Left ventricle myocardium inferior (tissue), 1 donor: ENCODE results near the gene XKR7. TPM values are rescaled to one million over a fixed set of nuclear protein-coding genes. Genes with fewer than 3 reads are reported as not detected.
A peak's percentile ranks its signal among the peaks of the same experiment; 100 is the strongest.

Source experiments
- DNase-seq: peaks from one replicate; pipeline ENCODE4 v3.0.0-alpha.2; 2020
- H3K27ac ChIP-seq: fragments of 200-600 bp; replicated peaks from 2 replicates; pipeline ENCODE4 v1.8.0; 2021
- H3K27me3 ChIP-seq: fragments of 200-600 bp; 2 replicates; pipeline ENCODE4 v1.8.0; 2021; ENCODE audit warnings: low read depth
- H3K36me3 ChIP-seq: fragments of 200-600 bp; 2 replicates; pipeline ENCODE4 v1.8.0; 2021
- H3K4me1 ChIP-seq: fragments of 200-600 bp; 2 replicates; pipeline ENCODE4 v1.8.0; 2021
- H3K4me3 ChIP-seq: fragments of 200-600 bp; 2 replicates; pipeline ENCODE4 v1.8.0; 2021; ENCODE audit warnings: mild to moderate bottlenecking, moderate library complexity
- H3K9me3 ChIP-seq: fragments of 200-600 bp; replicated peaks from 2 replicates; pipeline ENCODE4 v1.8.0; 2021
- CTCF ChIP-seq: fragments of 200-600 bp; IDR thresholded peaks from 2 replicates; pipeline ENCODE4 v1.8.0; 2021; ENCODE audit warnings: antibody characterized with exemption, mild to moderate bottlenecking, borderline replicate concordance
- intact Hi-C: fragments of 100-400 bp; cut with micrococcal nuclease; formaldehyde crosslinking; loops from one replicate; pipeline ENCODE4 v1.11.0; 2022
- total RNA-seq: library from RNA; stranded (reverse); fragmentation: NEBNext Ultra II Directional; extraction: Animal tissue kit (Norgen Biotek cat#: 25700); gene quantifications from one replicate; pipeline ENCODE4 v1.2.1, GENCODE V29; 2021
- donor health status: DM: no; HTN: yes; CAD: no; lungs with severe emphysema.

The XKR7 gene
- total RNA-seq, 1 donor from 2014 or later: not detected

DNA sequence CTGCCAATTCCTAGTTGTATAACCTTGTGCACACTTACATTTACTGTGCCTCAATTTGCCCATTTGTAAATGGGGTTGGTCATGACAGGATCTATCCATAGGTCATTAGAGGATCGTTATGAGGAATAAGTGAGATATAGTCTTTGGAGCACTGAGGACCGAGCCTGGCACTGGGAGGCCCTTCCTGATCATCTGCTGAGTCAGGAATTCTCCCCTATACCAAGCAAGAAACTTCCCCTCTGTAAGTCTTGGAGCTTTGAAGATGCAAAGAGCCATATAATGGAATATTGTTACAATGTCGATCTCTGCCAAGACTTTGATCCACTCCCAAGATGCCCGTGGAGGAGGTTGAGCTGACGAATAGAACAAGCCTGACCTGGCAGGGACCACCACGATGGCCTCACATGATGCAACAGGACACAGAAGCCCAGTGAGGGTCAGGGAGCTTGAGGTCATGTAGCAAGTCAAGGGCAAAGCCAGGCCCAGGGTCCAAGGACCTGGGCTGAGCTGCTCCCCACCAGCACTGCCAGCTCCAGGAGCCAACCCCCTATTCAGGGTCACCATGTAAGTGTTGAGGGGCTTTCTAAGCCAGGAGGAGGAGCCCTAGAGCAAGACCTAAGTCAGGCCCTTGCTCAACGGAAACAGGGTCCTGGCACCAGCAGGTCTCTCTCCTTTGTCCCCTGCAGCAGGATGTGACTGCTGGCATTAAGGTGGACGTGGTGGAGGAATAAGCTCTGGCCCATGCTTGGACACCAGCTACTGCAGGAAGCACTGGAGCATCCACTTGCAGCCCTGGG is 32.8 kb upstream of the XKR7 start:
- H3K27me3 ChIP-seq: no peaks in the 10 kb centered on the region
- no peaks in the 10 kb centered on the region for H3K36me3 ChIP-seq
- no peak overlapping the region for H3K27ac ChIP-seq
- intact Hi-C loops: no loop called here
- H3K4me1 ChIP-seq: no peaks in the 10 kb centered on the region
- no peak for DNase-seq
- no peak overlapping the region for H3K4me3 ChIP-seq
- no peak for TF ChIP-seq CTCF
- H3K9me3 ChIP-seq: no peaks in the 10 kb centered on the region

- Histone ChIP-seq H3K4me3 (no peak overlapping the region), H3K27ac (no peak overlapping the region), H3K27me3 (no peaks in the 10 kb centered on the region), H3K4me1 (no peaks in the 10 kb centered on the region), H3K36me3 (no peaks in the 10 kb centered on the region), H3K9me3 (no peaks in the 10 kb centered on the region)
- intact Hi-C loops: no loop called here
- TF ChIP-seq CTCF: no peak
- DNase-seq: no peak
These were observed 31.5 kb upstream of the XKR7 start for GRCh38 chr20:31936420-31936819.

DNA sequence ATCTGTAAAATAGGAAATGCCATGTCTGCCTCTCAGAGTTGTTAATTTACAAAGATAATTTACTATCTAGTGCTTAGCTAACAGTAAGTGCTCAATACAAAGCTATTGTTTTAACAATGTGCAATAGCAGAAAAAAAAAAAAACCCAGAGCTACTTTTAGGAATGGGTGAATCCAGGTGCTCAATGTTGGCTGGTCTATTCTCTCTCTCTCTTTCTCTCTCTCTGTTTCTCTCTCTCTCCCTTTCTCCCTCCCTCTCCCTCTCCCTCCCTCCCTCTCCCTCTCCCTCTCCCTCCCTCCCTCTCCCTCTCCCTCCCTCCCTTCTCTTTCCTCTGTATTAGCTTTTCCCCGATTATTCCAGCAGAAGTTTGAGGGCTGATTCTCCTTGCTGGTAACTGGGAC is 30.1 kb upstream of the XKR7 start:
- Histone ChIP-seq H3K27ac (no peak overlapping the region), H3K9me3 (no peaks in the 10 kb centered on the region), H3K36me3 (no peaks in the 10 kb centered on the region), H3K4me1 (peaks cover 6% of the 10 kb centered on the region), H3K4me3 (no peak overlapping the region), H3K27me3 (no peaks in the 10 kb centered on the region)
- DNase-seq: no peak
- intact Hi-C loops: no loop called here
- TF ChIP-seq CTCF: no peak

DNA sequence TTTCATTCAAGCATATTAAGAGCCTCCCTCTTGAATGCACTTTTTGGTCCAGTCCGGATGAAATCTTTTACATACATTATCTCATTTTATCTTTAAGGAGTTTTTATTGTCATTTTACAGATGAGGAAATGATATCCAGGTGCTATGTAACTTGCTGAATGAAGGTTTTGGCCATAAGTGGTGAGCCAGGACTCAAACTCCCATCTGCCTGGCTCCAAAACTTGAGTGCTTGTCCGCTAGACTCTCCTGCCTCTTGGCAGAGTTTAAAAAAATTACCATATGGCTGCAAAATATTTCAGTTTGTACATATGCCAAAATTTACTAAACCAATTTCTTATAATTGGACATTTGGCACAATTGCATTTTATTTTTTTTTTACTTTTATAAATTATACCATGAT is 28.3 kb upstream of the XKR7 start:
- Histone ChIP-seq H3K36me3 (peaks cover 4% of the 10 kb centered on the region), H3K9me3 (no peaks in the 10 kb centered on the region), H3K4me3 (no peak overlapping the region), H3K27ac (no peak overlapping the region), H3K27me3 (no peaks in the 10 kb centered on the region), H3K4me1 (peaks cover 18% of the 10 kb centered on the region)
- no peak for TF ChIP-seq CTCF
- intact Hi-C loops: no loop called here
- no peak for DNase-seq

DNA sequence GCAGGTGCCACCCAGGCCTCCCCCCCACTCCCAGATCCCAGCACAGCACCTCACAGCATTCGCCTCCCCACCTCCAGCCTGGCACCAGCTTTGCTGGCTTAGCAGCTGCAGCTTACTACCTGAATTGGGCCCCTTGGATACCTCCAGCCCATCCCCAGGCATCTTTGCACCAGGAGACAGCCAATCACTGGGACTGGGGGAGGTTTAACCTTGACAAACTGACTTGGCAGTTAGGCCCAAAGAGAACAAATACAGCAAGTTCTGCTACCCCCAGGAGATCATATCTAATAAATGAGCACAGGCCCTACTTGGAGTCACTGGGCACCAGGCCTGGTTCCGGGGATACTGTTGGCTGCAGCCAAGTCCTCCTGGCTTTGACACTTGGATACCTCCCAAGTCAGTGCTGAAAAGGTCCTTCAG is 24.9 kb upstream of the XKR7 start:
- H3K4me3 ChIP-seq: no peak overlapping the region
- no peaks in the 10 kb centered on the region for H3K27me3 ChIP-seq
- intact Hi-C loops: no loop called here
- H3K9me3 ChIP-seq: peaks cover under 1% of the 10 kb centered on the region
- peaks cover 18% of the 10 kb centered on the region for H3K4me1 ChIP-seq
- TF ChIP-seq CTCF: no peak
- peak overlapping the region; percentile 57 for H3K27ac ChIP-seq
- peaks cover 38% of the 10 kb centered on the region for H3K36me3 ChIP-seq
- peak; percentile 54 for DNase-seq
